HepG2 (cell line): Measurements from ENCODE around the gene NEK5. TPM values are rescaled to one million over a fixed set of nuclear protein-coding genes. Genes with fewer than 3 reads are reported as not detected.

Experiments
- AKAP8 ChIP-seq: sonication (generic); formaldehyde crosslinking; IDR thresholded peaks from 2 replicates; pipeline ENCODE4 v1.5.1; 2020; ENCODE audit warnings: mild to moderate bottlenecking, missing genetic modification reagents
- CBX1 ChIP-seq: IDR thresholded peaks from one replicate; pipeline ENCODE4 v1.6.1; 2016; ENCODE audit warnings: antibody characterized with exemption, low read depth
- CEBPZ ChIP-seq: IDR thresholded peaks from 2 replicates; pipeline ENCODE4 v1.6.1; 2012; ENCODE audit warnings: low read length, improper control_type of control experiment
- DRAP1 ChIP-seq: IDR thresholded peaks from 2 replicates; pipeline ENCODE4 v1.6.1; 2016; ENCODE audit warnings: missing genetic modification reagents, missing compliant biosample characterization
- ELF1 ChIP-seq: sonication (generic); formaldehyde crosslinking; IDR thresholded peaks from 2 replicates; pipeline ENCODE4 v1.4.0; 2020; ENCODE audit warnings: missing genetic modification reagents
- GPN1 ChIP-seq: sonication (generic); formaldehyde crosslinking; IDR thresholded peaks from 2 replicates; pipeline ENCODE4 v1.5.1; 2020; ENCODE audit warnings: missing genetic modification reagents, borderline replicate concordance
- MTA1 ChIP-seq: sonication (generic); formaldehyde crosslinking; IDR thresholded peaks from 2 replicates; pipeline ENCODE4 v1.4.0; 2020; ENCODE audit warnings: missing genetic modification reagents, mild to moderate bottlenecking, borderline replicate concordance
- MTF2 ChIP-seq: sonication (generic); formaldehyde crosslinking; IDR thresholded peaks from 2 replicates; pipeline ENCODE4 v1.5.0; 2020; ENCODE audit warnings: missing genetic modification reagents, borderline replicate concordance
- NPAS2 ChIP-seq: sonication (generic); formaldehyde crosslinking; IDR thresholded peaks from 2 replicates; pipeline ENCODE4 v1.8.0; 2022; ENCODE audit warnings: mild to moderate bottlenecking, missing genetic modification reagents, borderline replicate concordance
- PHF21A ChIP-seq: sonication (generic); formaldehyde crosslinking; IDR thresholded peaks from 2 replicates; pipeline ENCODE4 v1.5.0; 2020; ENCODE audit warnings: mild to moderate bottlenecking, missing genetic modification reagents
- RFX3 ChIP-seq: IDR thresholded peaks from 2 replicates; pipeline ENCODE4 v1.6.1; 2016; ENCODE audit warnings: missing biosample characterization, missing genetic modification reagents
- SKI ChIP-seq: fragments of 450-650 bp; IDR thresholded peaks from one replicate; pipeline ENCODE4 v1.6.1; 2018; ENCODE audit warnings: mild to moderate bottlenecking; ENCODE audit not compliant: partially characterized antibody
- SRSF9 ChIP-seq: fragments of 200-400 bp; formaldehyde crosslinking; IDR thresholded peaks from 2 replicates; pipeline ENCODE4 v1.6.1; 2018; ENCODE audit warnings: borderline replicate concordance, mild to moderate bottlenecking, low read depth, low read length; ENCODE audit not compliant: insufficient read depth, poor library complexity, severe bottlenecking
- TFE3 ChIP-seq: IDR thresholded peaks from 2 replicates; pipeline ENCODE4 v1.6.1; 2016
- XBP1 ChIP-seq: sonication (generic); formaldehyde crosslinking; IDR thresholded peaks from 2 replicates; pipeline ENCODE4 v1.5.0; 2020; ENCODE audit warnings: missing genetic modification reagents
- ZBTB7B ChIP-seq: sonication (generic); formaldehyde crosslinking; IDR thresholded peaks from 2 replicates; pipeline ENCODE4 v1.4.0; 2020; ENCODE audit warnings: missing genetic modification reagents
- ZKSCAN1 ChIP-seq: fragments of 150-350 bp; IDR thresholded peaks from 2 replicates; pipeline ENCODE4 v1.6.1; 2014; ENCODE audit warnings: low read length
- ZMAT5 ChIP-seq: sonication (generic); formaldehyde crosslinking; IDR thresholded peaks from 2 replicates; pipeline ENCODE4 v1.5.0; 2020; ENCODE audit warnings: mild to moderate bottlenecking, low read depth, missing genetic modification reagents, borderline replicate concordance
- ZNF160 ChIP-seq: sonication (generic); formaldehyde crosslinking; IDR thresholded peaks from 2 replicates; pipeline ENCODE4 v1.8.0; 2022; ENCODE audit warnings: mild to moderate bottlenecking, inconsistent platforms, missing genetic modification reagents
- ZNF484 ChIP-seq: sonication (generic); formaldehyde crosslinking; IDR thresholded peaks from 2 replicates; pipeline ENCODE4 v1.5.1; 2020; ENCODE audit warnings: mild to moderate bottlenecking, low read depth, missing genetic modification reagents, borderline replicate concordance
- ZNF616 ChIP-seq: sonication (generic); formaldehyde crosslinking; IDR thresholded peaks from 2 replicates; pipeline ENCODE4 v1.5.0; 2020; ENCODE audit warnings: low read depth, mild to moderate bottlenecking, missing genetic modification reagents
- ZNF678 ChIP-seq: sonication (generic); formaldehyde crosslinking; IDR thresholded peaks from 2 replicates; pipeline ENCODE4 v1.4.0; 2020; ENCODE audit warnings: mild to moderate bottlenecking, missing genetic modification reagents
- ZNF724P ChIP-seq: sonication (generic); formaldehyde crosslinking; IDR thresholded peaks from 2 replicates; pipeline ENCODE4 v1.8.0; 2022; ENCODE audit warnings: missing genetic modification reagents, borderline replicate concordance
- ZNF775 ChIP-seq: sonication (generic); formaldehyde crosslinking; IDR thresholded peaks from 2 replicates; pipeline ENCODE4 v1.4.0; 2020; ENCODE audit warnings: missing genetic modification reagents, mild to moderate bottlenecking, moderate library complexity, borderline replicate concordance
- ZNF776 ChIP-seq: sonication (generic); formaldehyde crosslinking; IDR thresholded peaks from 2 replicates; pipeline ENCODE4 v1.4.0; 2020; ENCODE audit warnings: mild to moderate bottlenecking, missing genetic modification reagents
- polyA plus RNA-seq, 8 experiments: library from polyadenylated mRNA; depleted of rRNA in 3 of 8; stranded (reverse) in 7 of 8; unstranded in 1 of 8; fragments of >200 nt; fragmentation: Illumina TruSeq in 4 of 8; extraction: Trizol in 4 of 8; gene quantifications; 2 replicates each; pipeline versions ENCODE4 v1.2.1 to v1.2.3, GENCODE V29; 2011 to 2016; ENCODE audit warnings: low read depth in 4 of 8, missing spikeins in 1 of 8, mixed read lengths in 1 of 8; ENCODE audit not compliant: insufficient read depth in 1 of 8
- total RNA-seq, 5 experiments: library from RNA; depleted of rRNA; stranded (reverse); fragments of >200 nt; fragmentation: Illumina TruSeq; extraction: Trizol; gene quantifications; 2 replicates each; pipeline ENCODE4 v1.2.3, GENCODE V29; 2016; ENCODE audit warnings: low read depth in 1 of 5

Gene NEK5
- total and polyA plus RNA-seq, 2 of the 13 experiments (the other 11 are each of a cell fraction or from before 2014, with no cell fraction given), result 0.12 to 0.22 TPM

- TF ChIP-seq CEBPZ (no peak), ZNF724P (0 out of 2 replicates have a peak, but pooled peaks have one; percentile 41), AKAP8 (no peak), ZNF776 (CRISPR knock-in tag) (no peak), MTA1 (CRISPR knock-in tag) (peak; percentile 73), NPAS2 (no peak), XBP1 (CRISPR knock-in tag) (no peak), SRSF9 (no peak), TFE3 (peak; percentile 70), ZNF775 (CRISPR knock-in tag) (no peak), ZBTB7B (CRISPR knock-in tag) (peak; percentile 84), GPN1 (CRISPR knock-in tag) (no peak), ELF1 (0 out of 2 replicates have a peak, but pooled peaks have one; percentile 26), RFX3 (CRISPR knock-in tag) (no peak), SKI (peak; percentile 24), ZKSCAN1 (no peak), CBX1 (no peak), ZNF616 (CRISPR knock-in tag) (no peak), PHF21A (CRISPR knock-in tag) (peak; percentile 60; the same call in 1 of the 2 replicates), ZNF160 (CRISPR knock-in tag) (no peak), MTF2 (CRISPR knock-in tag) (no peak), ZMAT5 (CRISPR knock-in tag) (no peak), ZNF484 (CRISPR knock-in tag) (no peak), ZNF678 (no peak), DRAP1 (peak; percentile 44; the same call in 1 of the 2 replicates)
These were observed 131.1 kb downstream of the NEK5 start (continued) for GRCh38 chr13:51997641-51998330.
